Fibroblast of villous mesenchyme (primary cell): ENCODE data around the gene IFT81. TPM values are rescaled to one million over a fixed set of nuclear protein-coding genes. Genes with fewer than 3 reads are reported as not detected.

Experiments
- DNase-seq: peaks from one replicate; pipeline ENCODE4 v3.0.0-alpha.2; 2010; ENCODE audit warnings: low read depth
- H3K4me3 ChIP-seq: 2 replicates; pipeline ENCODE4 v1.5.1; 2011; ENCODE audit warnings: low read depth, mild to moderate bottlenecking, low read length
- CTCF ChIP-seq: IDR thresholded peaks from 2 replicates; pipeline ENCODE4 v1.5.1; 2012; ENCODE audit warnings: low read depth, mild to moderate bottlenecking, low read length; ENCODE audit not compliant: insufficient read depth
- total RNA-seq: library from RNA; depleted of rRNA; stranded (reverse); fragments of >200 nt; gene quantifications from 2 replicates; pipeline ENCODE4 v1.2.3, GENCODE V29; 2012

Gene IFT81
- total RNA-seq, 1 donor = 24.2 TPM

- no peak overlapping the region for H3K4me3 ChIP-seq
- TF ChIP-seq CTCF = peak; percentile 43
- no peak for DNase-seq
These were observed 121.2 kb downstream of the IFT81 start for GRCh38 chr12:110245369-110245772.

GRCh38 chr12:110246636-110247339 lies 122.6 kb downstream of the IFT81 start:
- TF ChIP-seq CTCF = no peak
- no peak overlapping the region for H3K4me3 ChIP-seq
- DNase-seq = no peak

- no peak for DNase-seq
- no peak for TF ChIP-seq CTCF
These were observed 123.4 kb downstream of the IFT81 start for GRCh38 chr12:110247340-110248095.

GRCh38 chr12:110248096-110248447 lies 123.9 kb downstream of the IFT81 start:
- no peak for TF ChIP-seq CTCF
- DNase-seq = no peak
- H3K4me3 ChIP-seq = no peak overlapping the region

More at GRCh38 chr12:110247340-110248095, 123.4 kb downstream of the IFT81 start:
- no peak overlapping the region for H3K4me3 ChIP-seq

- no peak overlapping the region for H3K4me3 ChIP-seq
- peak; percentile 80 for DNase-seq
- no peak for TF ChIP-seq CTCF
These were observed 124.9 kb downstream of the IFT81 start for GRCh38 chr12:110249105-110249504.

- no peak for DNase-seq
- TF ChIP-seq CTCF = no peak
These were observed 125.6 kb downstream of the IFT81 start for GRCh38 chr12:110249716-110250225.

More at GRCh38 chr12:110249716-110250225, 125.6 kb downstream of the IFT81 start:
- no peak overlapping the region for H3K4me3 ChIP-seq
